Measurements from ENCODE around the gene MAST2.
"Not testable (repeated sequence)": the region's sequence is repeated elsewhere in the genome, so short reads cannot be mapped to it uniquely, and the experiment has no call there.

Gene MAST2

DNA sequence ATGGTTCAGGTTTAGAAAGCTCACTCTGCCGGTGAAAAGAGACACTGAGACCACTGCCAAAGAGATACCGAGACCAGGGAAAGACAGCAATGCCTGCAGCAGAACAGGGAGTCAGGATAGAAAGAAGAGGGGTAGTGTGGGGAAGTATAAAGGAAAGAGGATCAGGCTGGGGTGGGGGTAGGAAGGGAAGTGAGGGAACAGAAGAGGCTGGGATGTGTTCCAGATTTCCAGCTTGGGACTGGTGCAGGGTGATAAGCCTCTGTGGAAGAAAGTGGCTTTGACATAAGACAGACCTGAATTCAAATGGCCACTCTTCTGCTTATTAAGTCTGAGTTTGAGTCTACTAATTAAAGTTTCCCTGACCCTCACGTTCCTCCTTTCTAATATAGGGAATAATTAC lies 223.1 kb downstream of the MAST2 start:
- no peak for DNase-seq (ENCODE audit: low read depth)

DNA sequence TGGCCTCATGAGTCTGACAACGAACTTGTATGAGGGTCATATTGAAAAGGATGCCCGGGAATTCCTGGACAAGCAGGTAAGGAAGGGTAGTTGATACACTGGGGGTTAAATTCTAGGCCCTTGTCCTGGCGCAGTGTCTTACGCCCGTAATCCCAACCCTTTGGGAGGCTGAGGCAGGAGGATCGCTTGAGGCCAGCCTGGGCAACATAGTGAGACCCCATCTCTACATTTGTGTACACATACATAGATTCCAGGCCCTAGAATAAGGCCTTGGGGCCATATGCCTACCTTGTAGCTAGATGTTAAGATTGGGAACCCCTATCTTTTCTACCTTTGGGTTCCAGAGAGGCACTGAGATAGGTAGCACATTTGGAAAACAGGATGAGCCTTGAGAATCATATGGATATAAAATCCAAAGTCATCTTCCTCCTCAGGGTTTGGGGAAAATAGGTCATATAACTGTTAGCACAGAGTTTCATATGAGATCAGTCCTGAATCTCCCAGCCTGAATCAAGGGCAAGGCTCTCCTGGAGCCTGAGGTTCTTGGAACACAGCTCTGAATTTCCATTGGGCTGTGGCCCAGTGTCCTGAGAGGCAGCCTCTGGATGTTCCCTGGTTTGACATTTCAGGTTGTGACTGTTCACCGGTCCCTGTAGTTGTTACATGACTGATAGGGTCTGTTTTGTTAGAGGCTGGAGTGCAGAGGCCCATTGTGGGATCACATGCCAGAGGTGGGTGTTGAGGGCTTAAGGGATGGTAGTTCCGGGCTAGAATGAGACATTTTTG lies 224.6 kb downstream of the MAST2 start:
- no peak for DNase-seq (ENCODE audit: low read depth)

DNA sequence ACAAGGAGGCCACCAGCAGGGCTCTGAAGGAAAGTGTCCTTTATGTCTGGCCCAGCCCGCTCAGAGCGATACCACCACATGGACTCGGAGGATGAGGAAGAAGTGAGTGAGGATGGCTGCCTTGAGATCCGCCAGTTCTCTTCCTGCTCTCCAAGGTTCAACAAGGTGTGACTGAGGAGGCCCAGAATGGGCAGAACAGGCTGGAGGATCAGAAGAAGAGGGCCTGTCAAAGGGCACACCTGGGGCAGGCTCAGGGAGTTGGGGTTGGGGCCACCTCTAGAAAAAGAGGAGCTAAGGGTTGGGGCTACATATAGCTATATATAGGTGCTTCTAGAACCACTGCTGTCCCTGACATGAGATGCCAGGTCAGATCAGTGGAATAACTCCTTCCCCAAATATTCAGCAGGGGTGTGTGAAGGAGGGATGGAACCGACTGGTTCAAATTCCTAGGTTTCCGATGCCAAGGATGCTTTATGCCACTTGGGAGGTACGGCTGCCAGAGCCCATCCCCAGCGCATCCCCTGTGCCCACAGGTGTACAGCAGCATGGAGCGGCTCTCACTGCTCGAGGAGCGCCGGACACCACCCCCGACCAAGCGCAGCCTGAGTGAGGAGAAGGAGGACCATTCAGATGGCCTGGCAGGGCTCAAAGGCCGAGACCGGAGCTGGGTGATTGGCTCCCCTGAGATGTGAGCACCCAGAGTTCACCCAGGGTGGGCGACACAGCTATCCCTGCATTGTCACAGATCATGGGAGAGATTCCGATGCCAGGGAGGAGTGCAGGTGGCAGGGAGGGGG lies 226.9 kb downstream of the MAST2 start:
- no peak for DNase-seq (ENCODE audit: low read depth)

DNA sequence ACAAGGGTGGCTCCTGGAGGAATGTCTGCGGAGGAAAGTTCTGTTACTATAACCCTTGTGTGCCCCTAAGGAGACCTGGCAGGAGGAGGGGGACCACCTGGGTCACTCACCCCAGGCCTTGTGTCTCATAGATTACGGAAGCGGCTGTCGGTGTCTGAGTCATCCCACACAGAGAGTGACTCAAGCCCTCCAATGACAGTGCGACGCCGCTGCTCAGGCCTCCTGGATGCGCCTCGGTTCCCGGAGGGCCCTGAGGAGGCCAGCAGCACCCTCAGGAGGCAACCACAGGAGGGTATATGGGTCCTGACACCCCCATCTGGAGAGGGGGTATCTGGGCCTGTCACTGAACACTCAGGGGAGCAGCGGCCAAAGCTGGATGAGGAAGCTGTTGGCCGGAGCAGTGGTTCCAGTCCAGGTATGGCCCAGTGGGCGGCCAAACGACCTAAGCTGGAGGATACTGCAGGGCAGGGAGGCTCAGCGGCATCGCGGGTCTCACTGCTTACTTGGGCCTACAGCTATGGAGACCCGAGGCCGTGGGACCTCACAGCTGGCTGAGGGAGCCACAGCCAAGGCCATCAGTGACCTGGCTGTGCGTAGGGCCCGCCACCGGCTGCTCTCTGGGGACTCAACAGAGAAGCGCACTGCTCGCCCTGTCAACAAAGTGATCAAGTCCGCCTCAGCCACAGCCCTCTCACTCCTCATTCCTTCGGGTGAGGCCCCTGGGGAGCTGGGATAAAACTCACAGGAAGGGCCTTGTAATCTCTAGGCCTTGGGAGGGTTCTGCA lies 227.7 kb downstream of the MAST2 start:
- peak; percentile 32 for DNase-seq (ENCODE audit: low read depth)

DNA sequence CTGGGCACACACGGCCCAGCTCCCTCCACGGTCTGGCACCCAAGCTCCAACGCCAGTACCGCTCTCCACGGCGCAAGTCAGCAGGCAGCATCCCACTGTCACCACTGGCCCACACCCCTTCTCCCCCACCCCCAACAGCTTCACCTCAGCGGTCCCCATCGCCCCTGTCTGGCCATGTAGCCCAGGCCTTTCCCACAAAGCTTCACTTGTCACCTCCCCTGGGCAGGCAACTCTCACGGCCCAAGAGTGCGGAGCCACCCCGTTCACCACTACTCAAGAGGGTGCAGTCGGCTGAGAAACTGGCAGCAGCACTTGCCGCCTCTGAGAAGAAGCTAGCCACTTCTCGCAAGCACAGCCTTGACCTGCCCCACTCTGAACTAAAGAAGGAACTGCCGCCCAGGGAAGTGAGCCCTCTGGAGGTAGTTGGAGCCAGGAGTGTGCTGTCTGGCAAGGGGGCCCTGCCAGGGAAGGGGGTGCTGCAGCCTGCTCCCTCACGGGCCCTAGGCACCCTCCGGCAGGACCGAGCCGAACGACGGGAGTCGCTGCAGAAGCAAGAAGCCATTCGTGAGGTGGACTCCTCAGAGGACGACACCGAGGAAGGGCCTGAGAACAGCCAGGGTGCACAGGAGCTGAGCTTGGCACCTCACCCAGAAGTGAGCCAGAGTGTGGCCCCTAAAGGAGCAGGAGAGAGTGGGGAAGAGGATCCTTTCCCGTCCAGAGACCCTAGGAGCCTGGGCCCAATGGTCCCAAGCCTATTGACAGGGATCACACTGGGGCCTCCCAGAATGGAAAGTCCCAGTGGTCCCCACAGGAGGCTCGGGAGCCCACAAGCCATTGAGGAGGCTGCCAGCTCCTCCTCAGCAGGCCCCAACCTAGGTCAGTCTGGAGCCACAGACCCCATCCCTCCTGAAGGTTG lies 231.4 kb downstream of the MAST2 start:
- no peak for DNase-seq (ENCODE audit: low read depth)

DNA sequence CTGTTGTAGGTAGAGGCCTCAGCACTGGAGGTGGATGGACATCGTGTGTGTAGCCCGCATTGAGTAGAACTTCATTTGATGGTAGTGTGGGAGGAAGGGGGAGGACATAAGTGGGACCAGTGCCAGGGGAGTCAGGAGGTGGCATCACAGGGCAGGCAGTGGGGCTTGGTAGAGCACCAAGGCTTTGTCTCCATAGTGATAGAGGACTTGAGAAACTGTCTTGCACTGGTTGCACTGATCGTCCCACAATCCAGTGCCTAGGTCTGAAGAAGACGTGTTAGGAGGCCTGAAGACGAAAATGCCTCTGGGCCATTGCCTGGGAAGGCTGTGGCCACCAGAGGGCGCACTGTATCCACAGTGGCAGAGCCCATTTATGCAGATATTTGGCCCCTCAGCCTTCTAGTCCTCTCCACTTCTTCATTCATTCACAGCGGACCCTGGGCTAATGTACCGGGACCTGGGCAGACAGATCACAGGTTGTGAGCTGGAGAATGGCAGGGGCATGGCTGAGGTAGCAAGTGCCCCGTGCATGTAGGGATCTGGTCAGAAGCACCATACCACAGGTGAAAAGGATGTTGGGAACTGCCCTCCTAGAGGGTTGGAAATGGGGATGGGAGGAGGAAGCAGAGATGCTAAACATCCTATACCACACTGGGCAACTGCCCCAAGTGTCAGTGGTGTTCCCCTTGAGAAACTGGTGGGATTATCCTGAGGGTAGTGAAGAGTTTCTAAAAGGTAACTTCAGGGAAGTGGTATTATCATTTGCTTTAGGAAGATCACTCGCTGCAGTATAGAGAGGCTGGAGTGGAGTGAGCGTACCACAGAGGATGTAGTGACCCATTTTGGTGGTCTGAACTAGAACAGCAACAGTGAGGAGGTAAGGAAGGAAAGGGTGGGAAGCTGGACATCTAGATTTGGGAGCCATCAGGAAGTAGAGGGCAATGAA lies 233.8 kb downstream of the MAST2 start:
- DNase-seq (ENCODE audit: low read depth) = peak; percentile 77

DNA sequence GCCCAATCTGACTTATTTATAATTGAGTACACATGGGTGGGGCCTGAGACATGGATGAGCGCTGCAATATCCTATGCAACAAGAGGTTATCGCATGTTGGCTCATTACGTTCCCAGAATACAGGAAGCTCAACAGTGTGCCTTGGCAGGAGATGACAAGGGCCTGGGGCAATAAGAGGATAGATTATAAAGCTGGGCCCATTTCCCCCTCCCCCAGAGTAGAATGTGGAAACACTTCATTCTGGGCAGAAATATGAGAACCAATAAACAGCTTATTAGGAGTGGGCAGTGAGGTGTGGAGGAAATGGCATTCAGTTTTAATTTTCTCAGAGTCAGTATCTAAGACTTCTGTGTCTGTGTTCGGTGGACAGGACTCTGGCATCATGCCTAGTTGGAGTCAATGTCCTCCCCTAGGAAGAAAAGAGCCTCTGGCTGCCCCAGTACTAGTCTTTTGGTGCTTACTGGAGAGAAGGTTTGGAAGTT lies 236.2 kb downstream of the MAST2 start:
- DNase-seq (ENCODE audit: low read depth) = peak; percentile 55

DNA sequence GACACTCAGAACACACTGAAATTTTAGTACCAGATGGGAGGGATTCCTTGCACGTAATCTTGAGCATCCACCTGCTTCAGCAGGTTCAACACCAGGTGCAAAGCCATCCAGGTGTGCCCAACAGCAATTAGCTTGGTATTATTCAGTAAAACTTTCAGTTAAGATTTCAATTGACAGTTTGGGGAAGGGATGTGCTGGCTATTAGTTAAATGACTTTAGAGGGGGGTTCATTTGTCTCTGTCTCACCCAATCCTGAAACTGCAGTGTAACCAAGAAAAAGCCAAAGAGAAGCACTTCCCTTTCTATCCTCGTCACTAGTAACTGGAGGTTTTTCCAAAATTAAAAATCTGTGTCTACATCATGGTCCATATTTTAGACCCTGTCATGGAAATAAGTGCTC lies 238.1 kb downstream of the MAST2 start:
- DNase-seq (ENCODE audit: low read depth) = no peak

DNA sequence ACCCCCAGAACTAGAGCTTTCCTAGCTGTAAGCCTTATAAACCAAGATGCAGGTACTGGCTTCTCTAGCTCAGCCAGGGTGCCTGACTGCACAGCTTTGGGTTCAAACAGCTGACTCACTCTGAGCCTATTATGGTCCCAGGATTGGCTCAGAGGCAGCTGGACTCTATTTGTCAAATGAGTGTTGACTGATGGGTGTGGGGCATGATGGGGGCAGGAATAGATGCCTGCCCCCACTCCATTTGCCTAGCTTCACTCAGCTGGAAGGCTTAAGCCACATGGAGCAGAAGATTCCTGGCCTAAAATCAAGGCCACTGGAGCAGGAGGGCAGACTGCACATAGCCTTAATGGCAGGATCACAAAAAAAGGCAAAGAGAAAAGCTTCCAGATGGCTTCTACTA lies 238.6 kb downstream of the MAST2 start:
- no peak for DNase-seq (ENCODE audit: low read depth)

DNA sequence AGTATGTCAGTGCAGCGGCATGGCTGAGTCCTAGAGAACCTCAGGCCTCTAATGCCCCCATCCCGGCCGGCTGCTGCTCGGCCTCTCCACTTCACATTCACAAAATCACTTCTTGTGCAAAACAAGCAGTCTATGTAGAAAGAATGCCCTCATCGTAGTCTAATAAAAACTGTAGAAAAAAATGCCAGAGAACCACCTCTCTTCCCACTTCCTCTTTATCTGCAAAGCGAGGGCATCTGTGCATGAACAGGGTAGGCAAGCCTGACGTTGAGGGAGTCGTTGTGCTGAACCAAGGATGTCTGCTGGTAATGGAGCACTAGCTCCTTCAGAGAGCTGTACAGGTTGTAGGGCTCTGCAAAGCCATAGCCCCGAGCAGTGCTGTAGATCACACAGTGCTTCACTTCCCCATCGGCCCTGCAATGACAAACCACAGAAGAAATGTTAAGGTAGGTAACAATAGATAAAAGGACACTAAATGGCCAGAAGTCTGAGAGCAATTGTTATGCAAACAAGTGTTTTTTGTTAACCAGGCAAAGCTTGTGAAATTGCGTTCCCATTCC lies 240.1 kb downstream of the MAST2 start:
- DNase-seq (ENCODE audit: low read depth) = no peak

DNA sequence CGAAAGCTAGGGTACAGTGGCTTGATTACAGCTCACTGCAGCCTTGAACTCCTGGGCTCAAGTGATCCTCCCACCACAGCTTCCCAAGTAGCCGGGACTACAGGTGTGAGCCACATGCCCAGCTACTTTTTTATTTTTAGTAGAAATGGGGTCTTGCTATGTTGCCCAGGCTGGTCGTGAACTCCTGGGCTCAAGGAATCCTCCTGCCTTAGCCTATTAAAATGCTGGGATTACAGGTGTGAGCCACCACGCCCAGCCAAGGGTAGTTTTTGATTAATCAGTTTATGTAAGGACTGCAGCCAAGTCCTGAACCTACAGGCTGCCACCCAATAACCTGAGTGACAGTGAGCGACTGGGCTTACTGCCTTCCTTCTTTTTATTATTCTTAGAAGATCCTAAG lies 240.7 kb downstream of the MAST2 start:
- DNase-seq (ENCODE audit: low read depth) = no peak

DNA sequence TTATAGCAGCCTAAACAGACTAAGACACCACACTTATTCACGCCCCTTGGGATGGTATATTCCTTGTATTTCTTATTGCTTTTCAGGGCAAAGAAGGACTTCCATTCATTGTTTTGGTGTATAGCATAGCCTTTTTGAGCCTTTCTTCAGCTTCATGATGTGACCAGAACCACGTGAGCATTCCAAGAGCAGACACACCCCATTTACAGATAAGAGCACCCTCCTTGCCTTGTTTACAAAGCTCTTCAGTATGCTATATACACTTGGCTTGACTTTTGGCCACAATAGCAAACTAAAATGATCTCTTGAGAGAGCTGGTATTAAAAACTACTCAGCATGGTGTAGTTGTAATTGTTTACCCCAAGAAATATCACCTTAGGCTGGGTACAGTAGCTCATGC lies 250.3 kb downstream of the MAST2 start:
- peak; percentile 34 for DNase-seq (ENCODE audit: low read depth)

DNA sequence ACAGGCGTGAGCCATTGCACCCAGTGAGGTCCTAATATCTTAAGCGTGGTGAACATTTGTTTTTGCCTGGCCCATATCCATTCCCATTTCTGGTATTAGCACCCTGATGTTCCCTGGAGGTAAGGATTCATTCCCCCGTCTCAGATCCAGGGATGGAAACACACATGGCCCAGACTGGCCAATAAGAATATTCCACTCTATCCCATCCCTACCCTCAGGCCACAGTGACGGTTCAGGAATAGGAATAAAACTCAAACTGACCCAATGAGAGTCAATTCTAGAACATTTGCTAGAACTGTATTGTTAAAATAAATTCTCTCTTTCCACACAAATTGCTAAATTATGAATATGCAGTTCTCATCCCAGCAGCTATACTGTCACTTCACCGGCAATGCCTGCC lies 252.9 kb downstream of the MAST2 start:
- no peak for DNase-seq (ENCODE audit: low read depth)

DNA sequence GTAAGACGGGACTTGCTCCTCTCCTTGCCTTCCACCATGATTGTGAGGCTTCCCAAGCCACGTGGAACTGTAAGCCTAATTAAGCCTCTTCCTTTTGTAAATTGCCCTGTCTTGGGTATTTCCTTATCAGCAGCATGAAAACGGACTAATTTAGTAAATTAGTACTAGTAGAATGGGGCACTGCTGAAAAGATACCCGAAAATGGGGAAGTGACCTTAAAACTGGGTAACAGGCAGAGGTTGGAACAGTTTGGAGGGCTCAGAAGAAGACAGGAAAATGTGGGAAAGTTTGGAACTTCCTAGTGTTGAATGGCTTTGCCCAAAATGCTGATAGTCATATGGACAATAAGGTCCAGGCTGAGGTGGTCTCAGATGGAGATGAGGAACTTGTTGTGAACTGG lies 253.8 kb downstream of the MAST2 start:
- DNase-seq (ENCODE audit: low read depth) = not testable (repeated sequence)

DNA sequence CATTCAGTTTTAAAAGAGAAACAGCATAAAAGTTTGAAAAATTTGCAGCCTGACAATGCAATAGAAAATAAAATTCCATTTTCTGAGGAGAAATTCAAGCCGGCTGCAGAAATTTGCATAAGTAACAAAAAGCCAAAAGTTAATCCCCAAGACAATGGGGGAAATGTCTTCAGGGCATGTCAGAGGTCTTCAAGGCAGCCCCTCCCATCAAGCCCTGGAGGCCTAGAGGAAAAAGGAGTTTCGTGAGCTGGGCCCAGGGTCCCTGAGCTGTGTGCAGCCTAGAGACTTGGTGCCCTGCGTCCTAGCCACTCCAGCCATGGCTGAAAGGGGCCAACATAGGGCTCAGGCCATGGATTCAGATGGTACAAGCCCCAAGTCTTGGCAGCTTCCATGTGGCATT lies 254.4 kb downstream of the MAST2 start:
- DNase-seq (ENCODE audit: low read depth) = no peak

DNA sequence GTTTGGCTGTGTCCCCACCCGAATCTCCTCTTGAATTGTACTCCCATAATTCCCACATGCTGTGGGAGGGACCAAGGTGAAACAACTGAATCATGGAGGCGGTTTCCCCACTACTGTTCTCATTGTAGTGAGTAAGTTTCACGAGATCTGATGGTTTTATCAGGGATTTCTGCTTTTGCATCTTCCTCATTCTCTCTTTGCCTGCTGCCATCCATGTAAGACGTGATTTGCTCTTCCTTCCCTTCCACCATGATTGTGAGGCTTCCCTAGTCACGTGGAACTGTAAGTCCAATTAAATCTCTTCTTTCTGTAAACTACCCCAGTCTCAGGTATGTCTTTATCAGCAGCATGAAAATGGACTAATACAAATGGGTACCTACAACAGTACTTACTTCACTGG lies 255.5 kb downstream of the MAST2 start:
- DNase-seq (ENCODE audit: low read depth) = no peak

DNA sequence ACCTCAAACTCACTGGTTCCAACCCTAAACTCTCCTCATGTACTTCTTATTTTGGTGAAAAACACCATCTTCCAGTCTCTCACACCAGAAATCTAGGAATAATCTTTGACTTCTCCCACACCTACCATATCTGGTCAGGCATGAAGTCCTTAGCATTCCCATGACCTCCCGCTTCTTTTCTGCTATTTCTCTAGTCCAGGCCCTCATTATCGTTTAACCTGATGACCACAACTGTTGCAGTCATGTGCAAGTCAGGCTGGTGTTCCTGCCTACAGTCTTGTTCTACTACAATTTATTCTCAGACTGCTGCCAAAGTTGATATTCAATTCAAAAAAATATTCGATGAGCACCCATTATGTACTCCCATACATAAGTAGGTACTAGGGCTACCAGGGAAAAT lies 257.7 kb downstream of the MAST2 start:
- no peak for DNase-seq (ENCODE audit: low read depth)

DNA sequence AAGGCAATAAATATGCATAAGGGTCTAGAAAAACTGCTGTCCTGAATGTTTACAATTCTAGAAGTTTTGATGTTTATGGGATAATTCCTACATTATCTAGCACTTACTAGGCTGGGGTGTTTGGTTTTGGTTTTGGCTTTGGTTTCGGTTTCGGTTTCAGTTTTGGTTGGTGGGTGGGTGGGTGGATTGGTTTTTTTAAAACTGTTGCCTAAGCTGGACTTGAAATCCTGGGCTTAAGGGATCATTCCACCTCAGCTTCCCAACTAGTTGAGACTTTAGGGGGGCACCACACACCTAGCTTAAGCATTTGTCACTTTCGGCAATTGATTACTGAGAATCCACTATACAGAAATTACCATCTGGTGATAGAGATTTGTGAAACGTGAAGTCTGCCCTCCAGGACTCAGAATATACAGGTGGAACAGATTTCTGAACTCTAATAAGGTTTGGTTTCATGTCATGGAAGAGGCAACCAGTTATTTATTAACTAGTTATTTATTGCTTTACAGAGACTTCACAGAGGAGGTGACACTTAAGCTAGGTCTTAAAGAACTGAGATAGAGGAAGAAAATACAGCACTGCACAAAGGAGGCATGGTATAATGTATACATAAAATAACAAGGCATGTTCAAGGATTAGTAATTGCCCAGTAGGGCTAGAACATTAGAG lies 259.4 kb downstream of the MAST2 start:
- DNase-seq (ENCODE audit: low read depth) = peak; percentile 45

DNA sequence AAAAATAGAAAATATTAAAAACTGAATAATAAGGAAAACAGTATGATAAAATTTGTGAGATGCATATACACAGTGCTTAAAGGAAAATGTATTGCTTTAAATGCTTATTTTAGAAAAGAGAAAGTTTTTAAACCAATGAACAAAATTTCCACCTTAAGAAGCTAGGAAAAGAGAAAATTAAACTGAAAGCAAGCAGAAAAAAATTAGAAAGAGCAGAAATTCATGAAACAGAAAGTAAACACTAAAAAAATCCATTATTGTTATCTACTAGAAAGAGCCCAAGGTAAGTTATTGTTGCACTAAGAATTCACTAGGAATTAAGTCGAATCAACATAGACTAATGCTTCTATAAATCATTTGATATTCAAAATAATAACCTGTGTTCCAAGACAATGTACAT lies 261.3 kb downstream of the MAST2 start:
- no peak for DNase-seq (ENCODE audit: low read depth)

Data from iris pigment epithelial cell (primary cell).